BJ (cell line): ENCODE data around the gene KRTAP4-9. TPM values are rescaled to one million over a fixed set of nuclear protein-coding genes. Genes with fewer than 3 reads are reported as not detected.
"Not testable (repeated sequence)": the region's sequence is repeated elsewhere in the genome, so short reads cannot be mapped to it uniquely, and the experiment has no call there.

Experiments
- CTCF ChIA-PET: fragments of 350-600 bp; formaldehyde crosslinking; extraction: SDS; loops from one replicate; lab custom pipeline; 2021; ENCODE audit warnings: antibody characterized with exemption, inconsistent platforms; lab: Yijun Ruan, JAX
- POLR2A ChIA-PET: fragments of 300-600 bp; sonication (Branson Sonifier 250); formaldehyde crosslinking; extraction: SDS; loops from one replicate; lab custom pipeline; 2021; ENCODE audit warnings: antibody characterized with exemption; lab: Charles Lee
- DNase-seq: peaks from one replicate; pipeline ENCODE4 v3.0.0-alpha.2; 2011; ENCODE audit warnings: low read depth
- H3K27me3 ChIP-seq: 2 replicates; pipeline ENCODE4 v1.6.0; 2011; ENCODE audit warnings: low read length; ENCODE audit not compliant: control insufficient read depth, insufficient read depth
- H3K36me3 ChIP-seq: 2 replicates; pipeline ENCODE4 v1.5.1; 2011; ENCODE audit warnings: low read length; ENCODE audit not compliant: control insufficient read depth, insufficient read depth
- H3K4me3 ChIP-seq: 2 replicates; pipeline ENCODE4 v1.5.1; 2011; ENCODE audit warnings: low read depth, mild to moderate bottlenecking, control low read depth, low read length
- polyA plus RNA-seq: library from polyadenylated mRNA; depleted of rRNA; stranded (reverse); fragments of >200 nt; gene quantifications from 2 replicates; pipeline ENCODE4 v1.2.3, GENCODE V29; 2011
- TF ChIP-seq, protein P1 (sequence below): IDR thresholded peaks from 2 replicates; pipeline ENCODE4 v1.5.1; 2011; ENCODE audit warnings: low read depth, mild to moderate bottlenecking, control low read depth, inconsistent platforms, low read length, moderate library complexity; ENCODE audit not compliant: insufficient read depth

Gene KRTAP4-9
- polyA plus RNA-seq, 1 experiment, result not detected

DNA sequence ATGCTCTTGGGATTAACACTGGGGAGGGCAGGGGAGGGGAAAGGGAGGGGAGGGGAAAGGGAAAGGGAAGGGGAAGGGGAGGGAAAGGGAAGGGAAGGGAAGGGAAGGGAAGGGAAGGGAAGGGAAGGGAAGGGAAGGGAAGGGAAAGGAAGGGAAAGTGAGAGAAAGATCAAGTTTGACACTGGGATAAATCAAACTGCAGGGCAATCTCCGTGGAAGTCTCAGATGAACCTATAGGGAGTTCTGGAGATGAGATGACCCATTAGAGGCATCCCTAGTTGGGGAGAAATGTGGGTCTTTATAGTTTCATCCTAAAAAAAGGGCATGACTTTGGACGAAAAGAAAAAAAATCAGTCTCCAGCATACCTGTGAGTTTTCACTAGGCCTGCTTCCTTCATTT lies 16.6 kb downstream of the KRTAP4-9 start:
- POLR2A ChIA-PET, result no interaction called here
- H3K27me3 ChIP-seq, result no peaks in the 10 kb centered on the region
- TF ChIP-seq, protein P1, sequence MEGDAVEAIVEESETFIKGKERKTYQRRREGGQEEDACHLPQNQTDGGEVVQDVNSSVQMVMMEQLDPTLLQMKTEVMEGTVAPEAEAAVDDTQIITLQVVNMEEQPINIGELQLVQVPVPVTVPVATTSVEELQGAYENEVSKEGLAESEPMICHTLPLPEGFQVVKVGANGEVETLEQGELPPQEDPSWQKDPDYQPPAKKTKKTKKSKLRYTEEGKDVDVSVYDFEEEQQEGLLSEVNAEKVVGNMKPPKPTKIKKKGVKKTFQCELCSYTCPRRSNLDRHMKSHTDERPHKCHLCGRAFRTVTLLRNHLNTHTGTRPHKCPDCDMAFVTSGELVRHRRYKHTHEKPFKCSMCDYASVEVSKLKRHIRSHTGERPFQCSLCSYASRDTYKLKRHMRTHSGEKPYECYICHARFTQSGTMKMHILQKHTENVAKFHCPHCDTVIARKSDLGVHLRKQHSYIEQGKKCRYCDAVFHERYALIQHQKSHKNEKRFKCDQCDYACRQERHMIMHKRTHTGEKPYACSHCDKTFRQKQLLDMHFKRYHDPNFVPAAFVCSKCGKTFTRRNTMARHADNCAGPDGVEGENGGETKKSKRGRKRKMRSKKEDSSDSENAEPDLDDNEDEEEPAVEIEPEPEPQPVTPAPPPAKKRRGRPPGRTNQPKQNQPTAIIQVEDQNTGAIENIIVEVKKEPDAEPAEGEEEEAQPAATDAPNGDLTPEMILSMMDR, result no peak
- no peak for DNase-seq
- H3K4me3 ChIP-seq, result no peak overlapping the region
- CTCF ChIA-PET, result interaction anchor here (1.2 kb wide), 1 partner anchor 9 kb away, joined by 3 read pairs; no protein-coding TSS in a partner anchor
- no peaks in the 10 kb centered on the region for H3K36me3 ChIP-seq

DNA sequence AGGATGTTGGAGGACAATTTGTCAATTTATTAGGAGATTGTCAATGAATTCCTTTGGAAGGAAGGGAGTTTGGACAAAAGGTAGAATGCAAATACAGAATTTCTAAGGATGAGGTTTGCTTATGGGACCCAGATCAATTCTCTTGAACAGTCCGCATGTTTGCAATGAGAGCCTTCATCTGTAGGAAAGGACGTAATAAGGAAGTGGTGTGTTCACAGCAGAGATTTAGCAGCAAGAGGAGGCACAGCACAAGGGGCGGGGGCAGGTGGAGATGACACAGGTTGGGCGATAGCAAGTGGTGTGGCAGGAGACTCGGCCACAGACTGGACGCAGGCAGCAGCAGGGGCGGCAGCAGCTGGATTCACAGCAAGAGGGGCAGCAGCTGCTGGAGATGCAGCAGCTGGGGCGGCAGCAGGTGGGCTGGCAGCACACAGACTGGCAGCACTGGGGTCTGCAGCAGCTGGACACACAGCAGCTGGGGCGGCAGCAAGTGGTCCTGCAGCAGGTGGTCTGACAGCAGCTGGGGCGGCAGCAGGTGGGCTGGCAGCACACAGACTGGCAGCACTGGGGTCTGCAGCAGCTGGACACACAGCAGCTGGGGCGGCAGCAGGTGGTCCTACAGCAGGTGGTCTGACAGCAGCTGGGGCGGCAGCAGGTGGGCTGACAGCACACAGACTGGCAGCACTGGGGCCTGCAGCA lies 18.3 kb downstream of the KRTAP4-9 start:
- H3K27me3 ChIP-seq, POLR2A ChIA-PET, H3K36me3 ChIP-seq, DNase-seq, H3K4me3 ChIP-seq: not testable (repeated sequence)
- CTCF ChIA-PET, result interaction anchor here (0.6 kb wide), 1 partner anchor 254 kb away, joined by 4 read pairs; no protein-coding TSS in a partner anchor

DNA sequence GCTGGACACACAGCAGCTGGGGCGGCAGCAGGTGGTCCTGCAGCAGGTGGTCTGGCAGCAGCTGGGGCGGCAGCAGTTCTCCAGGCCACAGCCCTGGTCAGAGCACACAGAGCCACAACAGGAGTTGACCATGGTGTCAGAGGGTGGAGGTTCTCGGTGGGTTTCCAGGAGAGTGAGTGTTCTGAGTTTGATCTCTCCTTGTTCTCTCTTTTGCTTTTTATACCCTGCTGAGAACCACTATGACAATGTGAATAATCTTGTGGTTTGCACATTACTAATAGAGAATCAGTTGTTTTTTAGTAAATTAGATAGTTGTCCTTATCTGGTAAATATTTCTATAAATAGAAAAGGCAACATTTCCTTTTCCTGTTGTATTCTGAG lies 18.8 kb downstream of the KRTAP4-9 start, which contains the start of gene KRTAP4-12:
Gene KRTAP4-12 (minus strand): TSS at position 192 of the 381 bp plus-strand sequence. CDS start 60 bp downstream, at position 132.
- POLR2A ChIA-PET, H3K27me3 ChIP-seq, H3K36me3 ChIP-seq, CTCF ChIA-PET, DNase-seq, H3K4me3 ChIP-seq: not testable (repeated sequence)

DNA sequence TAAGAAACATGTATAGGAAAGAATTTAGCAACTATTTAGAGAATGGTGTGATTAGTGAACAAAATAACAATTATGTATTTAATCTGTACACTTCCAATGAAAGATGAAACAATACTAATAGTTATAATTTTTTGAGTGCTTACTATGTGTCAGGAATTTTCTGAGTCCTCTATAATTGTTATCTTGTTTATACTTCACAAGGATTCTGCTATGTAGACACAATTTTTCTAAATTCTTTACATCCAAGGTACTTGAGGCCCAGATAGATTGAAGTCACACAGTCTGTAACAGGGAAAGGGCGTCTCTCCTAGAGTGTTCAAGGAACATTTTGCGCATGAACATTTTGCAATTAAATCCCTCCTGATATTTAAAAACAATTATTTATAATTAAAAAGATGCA lies 19.9 kb downstream of the KRTAP4-9 start:
- CTCF ChIA-PET, result no interaction called here

DNA sequence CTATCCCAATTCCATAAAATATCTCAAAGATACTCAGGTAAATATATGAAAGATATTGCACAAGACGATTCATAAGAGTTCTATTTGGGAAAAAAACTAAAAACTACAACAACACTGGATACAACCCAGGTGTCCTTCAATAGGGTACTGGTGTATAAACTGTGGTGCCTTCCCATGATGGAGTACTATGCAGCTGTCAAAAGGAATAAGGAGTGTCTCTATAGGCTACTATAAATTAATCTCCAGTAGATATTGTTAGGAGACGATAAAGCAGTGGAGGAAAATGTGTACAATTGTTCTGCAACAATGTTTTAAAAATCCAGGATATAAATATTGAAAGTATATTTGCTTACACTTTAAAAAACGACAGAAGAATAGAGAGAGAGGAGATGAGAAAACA lies 21.2 kb downstream of the KRTAP4-9 start:
- Histone ChIP-seq H3K27me3 (no peaks in the 10 kb centered on the region), H3K36me3 (no peaks in the 10 kb centered on the region), H3K4me3 (no peak overlapping the region)
- DNase-seq, result no peak
- CTCF ChIA-PET, result no interaction called here
- POLR2A ChIA-PET, result no interaction called here
- TF ChIP-seq, protein P1, result no peak

More for the DNA sequence above, 19.9 kb downstream of the KRTAP4-9 start:
- H3K36me3 ChIP-seq, result no peaks in the 10 kb centered on the region
- no peak for DNase-seq
- POLR2A ChIA-PET, result no interaction called here
- H3K27me3 ChIP-seq, result no peaks in the 10 kb centered on the region
- no peak overlapping the region for H3K4me3 ChIP-seq
- TF ChIP-seq, protein P1, result no peak

DNA sequence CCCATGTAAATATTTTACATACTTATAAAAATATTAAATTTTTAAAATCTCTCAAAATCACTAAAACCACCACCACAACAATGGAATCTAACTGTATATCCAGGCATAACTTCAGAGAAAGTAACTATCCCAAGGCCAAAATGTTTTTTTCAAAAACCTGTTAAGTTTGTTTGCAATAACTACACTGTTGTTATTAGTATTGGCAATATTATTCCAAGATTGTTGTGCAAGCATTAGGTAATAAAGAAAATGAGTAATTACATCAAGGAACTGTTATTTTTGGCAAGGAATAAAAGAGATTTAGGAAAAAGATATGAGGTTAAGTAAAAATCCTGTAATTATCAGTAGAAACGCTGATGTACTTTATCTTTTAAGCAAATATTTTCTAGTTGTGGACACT lies 22.2 kb downstream of the KRTAP4-9 start:
- H3K36me3 ChIP-seq, result no peaks in the 10 kb centered on the region
- no peak for DNase-seq
- TF ChIP-seq, protein P1, result no peak
- H3K27me3 ChIP-seq, result no peaks in the 10 kb centered on the region
- POLR2A ChIA-PET, result no interaction called here
- no peak overlapping the region for H3K4me3 ChIP-seq
- CTCF ChIA-PET, result interaction anchor here (0.6 kb wide), 1 partner anchor 104 kb away, joined by 3 read pairs; no protein-coding TSS in a partner anchor
